MCF 10A (cell line): ENCODE measurements around the gene ZNRF4. TPM values are rescaled to one million over a fixed set of nuclear protein-coding genes. Genes with fewer than 3 reads are reported as not detected.
"Not testable (repeated sequence)": the region's sequence is repeated elsewhere in the genome, so short reads cannot be mapped to it uniquely, and the experiment has no call there.

ENCODE experiments used
- BruUV-seq: library from RNA; stranded (reverse); fragments of 400-500 nt; replicated peaks from 2 replicates; lab custom pipeline; 2021; lab: Mats Ljungman, UMichigan
- CTCF ChIA-PET: fragments of 300-600 bp; sonication (Branson Sonifier 250); formaldehyde crosslinking; extraction: SDS; loops from one replicate; lab custom pipeline; 2021; ENCODE audit warnings: antibody characterized with exemption, inconsistent platforms; lab: Yijun Ruan, JAX
- POLR2A ChIA-PET: fragments of 300-600, 350-650 bp; sonication (Branson Sonifier 250); formaldehyde crosslinking; extraction: SDS; loops from one replicate; lab custom pipeline; 2020; ENCODE audit warnings: antibody characterized with exemption, inconsistent platforms; lab: Yijun Ruan, JAX
- DNase-seq: peaks from one replicate; pipeline ENCODE4 v3.0.0-alpha.2; 2018; ENCODE audit not compliant: unreplicated experiment
- H3K27ac Mint-ChIP-seq: one replicate; pipeline ENCODE4 v1.8.0; 2022; ENCODE audit warnings: mild to moderate bottlenecking, low read depth, mixed read lengths; ENCODE audit not compliant: unreplicated experiment
- H3K27me3 Mint-ChIP-seq: one replicate; pipeline ENCODE4 v1.8.0; 2022; ENCODE audit warnings: mixed read lengths; ENCODE audit not compliant: insufficient read depth, unreplicated experiment
- H3K36me3 Mint-ChIP-seq: one replicate; pipeline ENCODE4 v1.8.0; 2022; ENCODE audit warnings: mild to moderate bottlenecking, moderate library complexity, mixed read lengths; ENCODE audit not compliant: insufficient read depth, unreplicated experiment
- H3K4me1 Mint-ChIP-seq: one replicate; pipeline ENCODE4 v1.8.0; 2022; ENCODE audit warnings: mixed read lengths; ENCODE audit not compliant: insufficient read depth, unreplicated experiment
- H3K4me3 Mint-ChIP-seq: one replicate; pipeline ENCODE4 v1.8.0; 2022; ENCODE audit warnings: mild to moderate bottlenecking, moderate library complexity, mixed read lengths; ENCODE audit not compliant: unreplicated experiment
- H3K9me3 Mint-ChIP-seq: one replicate; pipeline ENCODE4 v1.8.0; 2022; ENCODE audit warnings: mixed read lengths; ENCODE audit not compliant: unreplicated experiment
- CTCF ChIP-seq: fragments of 200-600 bp; IDR thresholded peaks from one replicate; pipeline ENCODE4 v1.8.0; 2022; ENCODE audit warnings: antibody characterized with exemption, mild to moderate bottlenecking; ENCODE audit not compliant: unreplicated experiment
- intact Hi-C: fragments of 100-400 bp; cut with micrococcal nuclease; formaldehyde crosslinking; loops from 2 replicates; pipeline ENCODE4 v1.14.1; 2022
- total RNA-seq: library from RNA; stranded (reverse); gene quantifications from 2 replicates; pipeline ENCODE4 v1.2.3, GENCODE V29; 2022

ZNRF4 gene
- total RNA-seq, 1 experiment from 2014 or later = not detected

- H3K27me3 Mint-ChIP-seq = peaks cover 47% of the 10 kb centered on the region
- POLR2A ChIA-PET = interaction anchor here (0.6 kb wide), 1 partner anchor 29 kb away, joined by 3 read pairs; no protein-coding TSS in a partner anchor
- CTCF ChIA-PET = no interaction called here
- TF ChIP-seq CTCF = no peak
- no peaks in the 10 kb centered on the region for H3K36me3 Mint-ChIP-seq
- no peak for DNase-seq
- no peak overlapping the region for H3K4me3 Mint-ChIP-seq
- BruUV-seq = no TSS peak
- intact Hi-C loops = no loop called here
- no peak overlapping the region for H3K27ac Mint-ChIP-seq
- no peaks in the 10 kb centered on the region for H3K4me1 Mint-ChIP-seq
- peaks cover 9% of the 10 kb centered on the region for H3K9me3 Mint-ChIP-seq
Observed at GRCh38 chr19:5485286-5485636, 30.0 kb downstream of the ZNRF4 start.

GRCh38 chr19:5485658-5486057, 30.4 kb downstream of the ZNRF4 start:
- intact Hi-C loops, BruUV-seq: not testable (repeated sequence)
- CTCF ChIA-PET = interaction anchor here (1.1 kb wide), 1 partner anchor 73 kb away, joined by 3 read pairs; no protein-coding TSS in a partner anchor

GRCh38 chr19:5487222-5487621, 32.0 kb downstream of the ZNRF4 start:
- intact Hi-C loops = no loop called here
- Mint-ChIP-seq H3K36me3 (no peaks in the 10 kb centered on the region), H3K27me3 (peaks cover 55% of the 10 kb centered on the region), H3K27ac (no peak overlapping the region), H3K4me3 (no peak overlapping the region), H3K4me1 (no peaks in the 10 kb centered on the region), H3K9me3 (peaks cover 5% of the 10 kb centered on the region)
- ChIA-PET CTCF (interaction anchor here (0.6 to 1.3 kb wide), 2 partner anchors 9 to 10 kb away, joined by 3 to 6 read pairs; no protein-coding TSS in a partner anchor), POLR2A (interaction anchor here (0.9 to 1.2 kb wide), 2 partner anchors 12 to 21 kb away, joined by 3 read pairs; no protein-coding TSS in a partner anchor)
- TF ChIP-seq CTCF = no peak
- no peak for DNase-seq
- BruUV-seq = no TSS peak

More at GRCh38 chr19:5485658-5486057, 30.4 kb downstream of the ZNRF4 start:
- not testable (repeated sequence) for H3K27ac Mint-ChIP-seq, H3K4me3 Mint-ChIP-seq, H3K4me1 Mint-ChIP-seq, H3K9me3 Mint-ChIP-seq, DNase-seq, H3K36me3 Mint-ChIP-seq
- H3K27me3 Mint-ChIP-seq = peaks cover 51% of the 10 kb centered on the region
- POLR2A ChIA-PET = interaction anchor here (0.6 kb wide), 1 partner anchor 29 kb away, joined by 3 read pairs; no protein-coding TSS in a partner anchor

- intact Hi-C loops = no loop called here
- ChIA-PET POLR2A (interaction anchor here (0.6 kb wide), 1 partner anchor 10 kb away, joined by 3 read pairs; no protein-coding TSS in a partner anchor), CTCF (interaction anchor here (0.6 kb wide), 1 partner anchor 109 kb away, joined by 3 read pairs; no protein-coding TSS in a partner anchor)
- BruUV-seq = no TSS peak
- Mint-ChIP-seq H3K36me3 (no peaks in the 10 kb centered on the region), H3K27me3 (peaks cover 52% of the 10 kb centered on the region), H3K27ac (no peak overlapping the region), H3K4me3 (no peak overlapping the region), H3K9me3 (no peaks in the 10 kb centered on the region), H3K4me1 (no peaks in the 10 kb centered on the region)
- no peak for DNase-seq
- no peak for TF ChIP-seq CTCF
Observed at GRCh38 chr19:5489551-5489950, 34.3 kb downstream of the ZNRF4 start.
